Ureter (tissue), 1 donor: ENCODE data around the gene KRT13. TPM values are rescaled to one million over a fixed set of nuclear protein-coding genes. Genes with fewer than 3 reads are reported as not detected.

Source experiments
- DNase-seq: peaks from one replicate; pipeline ENCODE4 v3.0.0-alpha.2; 2020; ENCODE audit warnings: low spot score
- total RNA-seq: library from RNA; stranded (reverse); gene quantifications from one replicate; pipeline ENCODE4 v1.2.4, GENCODE V29; 2023
- donor health status: DM: yes; HTN: yes; CAD: no.

KRT13 gene
- total RNA-seq, 1 donor from 2014 or later = 2,358 TPM

- no peak for DNase-seq
Measured at GRCh38 chr17:41467561-41467960, 37.9 kb downstream of the KRT13 start.

GRCh38 chr17:41466988-41467387 lies 38.4 kb downstream of the KRT13 start, which contains the start of gene KRT32:
Gene KRT32 (minus strand): TSS chr17:41467386. CDS start chr17:41467325, 61 bp downstream.
- DNase-seq = no peak

GRCh38 chr17:41464682-41465081 lies 40.7 kb downstream of the KRT13 start:
- peak; percentile 60 for DNase-seq

GRCh38 chr17:41464173-41464572 lies 41.2 kb downstream of the KRT13 start:
- DNase-seq = no peak

GRCh38 chr17:41463746-41464145 lies 41.7 kb downstream of the KRT13 start:
- no peak for DNase-seq

- DNase-seq = no peak
Measured at GRCh38 chr17:41462705-41463104, 42.7 kb downstream of the KRT13 start.

DNA sequence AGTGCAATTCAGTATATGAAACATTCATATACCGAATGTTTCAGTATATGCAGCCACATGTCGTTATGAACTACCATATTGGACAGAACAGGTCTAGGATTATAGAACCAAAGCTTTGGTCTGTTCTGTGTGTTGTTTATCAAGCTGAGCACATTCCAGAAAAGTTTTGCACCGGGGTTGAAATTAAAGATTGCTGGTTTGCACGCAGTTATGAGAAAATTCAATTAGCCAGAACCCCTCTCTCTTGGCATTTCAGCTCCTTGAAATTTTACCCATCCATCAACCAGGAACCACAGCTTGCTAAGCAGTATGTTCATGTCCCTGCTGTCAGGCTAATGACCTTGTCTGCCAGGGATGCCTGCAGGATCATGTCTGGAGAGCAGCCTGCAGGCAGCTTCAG lies 47.7 kb downstream of the KRT13 start:
- no peak for DNase-seq

DNA sequence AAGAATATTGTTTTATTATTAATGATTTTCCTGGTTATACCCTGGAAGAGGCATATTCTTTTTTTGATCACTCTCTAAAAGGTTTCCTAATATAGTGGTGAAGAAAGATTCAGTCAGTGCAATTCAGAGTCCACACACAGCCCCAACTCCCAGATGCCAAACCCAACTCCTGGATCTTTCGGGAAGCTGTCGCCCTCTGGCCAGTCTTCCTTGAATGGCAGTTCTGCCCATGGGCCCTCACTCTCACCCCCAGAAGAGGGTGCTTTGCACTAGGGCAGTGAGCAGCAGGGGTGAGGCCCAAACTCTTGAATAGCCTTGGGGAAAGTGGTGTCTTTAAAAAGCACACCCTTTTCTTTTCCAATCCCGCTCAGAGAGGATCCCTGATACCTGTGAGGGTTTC lies 49.2 kb downstream of the KRT13 start:
- no peak for DNase-seq

DNA sequence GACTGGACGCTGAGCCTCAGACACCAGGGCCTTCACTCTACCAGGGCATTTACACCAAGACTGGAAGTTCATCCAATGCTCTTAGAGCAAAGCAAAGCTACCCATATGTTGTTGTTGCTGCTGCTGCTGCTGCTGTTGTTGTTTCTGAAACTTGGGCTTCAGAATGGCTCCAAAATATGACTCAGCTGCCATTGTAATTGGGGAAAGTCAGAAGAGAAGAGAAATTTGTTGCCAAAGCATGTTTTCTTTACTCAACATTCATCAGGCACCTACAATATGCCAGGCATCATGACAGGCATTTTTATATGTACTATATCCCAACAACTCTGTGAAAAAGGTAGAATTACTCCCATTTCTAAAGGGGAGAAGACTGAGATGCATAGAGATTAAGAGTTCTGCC lies 50.2 kb downstream of the KRT13 start:
- no peak for DNase-seq

DNA sequence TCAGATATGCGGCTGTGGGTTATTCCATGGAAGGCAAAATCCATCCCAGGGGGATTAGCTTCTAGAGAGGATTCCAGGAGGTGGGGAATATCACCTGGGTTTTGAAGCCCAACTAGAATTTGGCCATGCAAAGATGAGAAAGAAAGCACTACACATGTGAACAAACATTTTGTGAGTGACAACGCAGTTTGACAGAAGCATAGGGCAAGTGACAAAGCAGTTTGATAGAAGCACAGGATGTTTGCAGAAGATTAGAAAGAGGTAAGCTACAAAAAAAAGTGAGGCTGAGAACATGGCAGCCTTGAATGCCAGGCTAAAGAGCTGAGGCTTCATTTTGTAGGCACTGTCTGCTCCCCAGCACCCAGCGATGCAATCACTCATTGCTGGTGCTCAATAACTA lies 52.3 kb downstream of the KRT13 start:
- DNase-seq = no peak

DNA sequence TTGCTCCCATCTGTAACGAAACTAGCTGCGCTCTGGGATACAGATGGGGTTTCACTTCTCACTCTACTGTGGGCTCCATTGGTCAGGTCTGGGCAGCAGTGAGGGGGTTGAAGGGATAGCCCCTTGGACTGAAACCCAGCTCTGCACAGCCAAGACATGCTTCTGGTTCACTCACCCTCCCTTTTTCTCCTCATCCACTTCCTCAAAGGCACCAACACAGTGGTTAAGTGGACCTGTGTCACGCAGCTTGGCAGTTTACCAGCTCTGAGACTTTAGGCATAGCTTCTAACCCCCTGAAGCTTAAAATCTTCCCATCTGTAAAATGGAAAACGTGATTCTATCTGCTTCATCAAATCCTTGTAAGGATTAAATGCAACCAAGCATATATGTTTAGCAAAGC lies 53.1 kb downstream of the KRT13 start:
- no peak for DNase-seq

DNA sequence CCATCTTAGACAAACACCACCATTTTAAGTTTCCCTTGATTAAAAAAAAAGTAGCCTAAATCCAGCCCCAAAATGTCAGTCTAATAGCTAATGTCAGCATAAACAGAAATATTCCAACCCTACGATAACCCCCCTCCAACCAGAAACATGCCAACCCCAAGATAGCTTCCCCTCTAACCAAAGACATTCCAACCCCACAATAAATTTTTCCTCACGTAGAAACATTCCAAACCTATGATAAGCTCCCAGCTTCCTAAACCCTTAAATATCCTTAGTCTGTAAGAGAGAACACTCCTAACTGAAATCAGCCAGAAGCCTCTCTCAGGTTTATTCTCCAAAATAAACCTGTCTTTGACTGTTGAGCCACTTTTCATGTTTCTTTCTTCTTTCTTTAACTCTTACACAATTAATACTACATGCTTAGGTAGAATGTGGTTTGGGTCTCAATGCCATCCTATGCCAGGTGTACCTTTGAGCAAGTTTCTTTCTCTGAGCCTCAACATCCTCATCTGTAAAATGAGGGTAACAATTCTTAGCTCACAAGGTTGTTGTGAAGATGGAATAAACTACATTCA lies 54.2 kb downstream of the KRT13 start:
- DNase-seq = no peak

Other genes starting within 250 kb of the KRT13 start
- gene KRTAP9-6, start 240.2 kb downstream of the KRT13 start, total RNA-seq = not detected
- gene KRTAP9-7, start 229.9 kb downstream of the KRT13 start, total RNA-seq = not detected
- not detected for gene KRTAP29-1, start 202.8 kb downstream of the KRT13 start, total RNA-seq
- gene KRTAP16-1, start 196.3 kb downstream of the KRT13 start, total RNA-seq = not detected
- gene KRTAP17-1, start 189.9 kb downstream of the KRT13 start, total RNA-seq = not detected
- not detected for gene KRT33A, start 154.8 kb downstream of the KRT13 start, total RNA-seq
- not detected for gene KRT33B, start 135.8 kb downstream of the KRT13 start, total RNA-seq
- gene KRT34, start 123.3 kb downstream of the KRT13 start, total RNA-seq = not detected
- not detected for gene KRT31, start 108.0 kb downstream of the KRT13 start, total RNA-seq
- gene KRT37, start 81.0 kb downstream of the KRT13 start, total RNA-seq = not detected
- gene KRT38, start 64.6 kb downstream of the KRT13 start, total RNA-seq = not detected
- gene KRT32, start 38.2 kb downstream of the KRT13 start, total RNA-seq = not detected
- not detected for gene KRT35, start 24.5 kb downstream of the KRT13 start, total RNA-seq
- not detected for gene KRT36, start 15.7 kb downstream of the KRT13 start, total RNA-seq
- 147 TPM for gene KRT15, start 13.3 kb upstream of the KRT13 start, total RNA-seq
- gene KRT19, start 22.7 kb upstream of the KRT13 start, total RNA-seq = 2,124 TPM
- gene KRT9, start 66.4 kb upstream of the KRT13 start, total RNA-seq = not detected
- 0.52 TPM for gene KRT14, start 81.3 kb upstream of the KRT13 start, total RNA-seq
- 0.73 TPM for gene KRT16, start 107.2 kb upstream of the KRT13 start, total RNA-seq
- gene KRT17, start 119.0 kb upstream of the KRT13 start, total RNA-seq = 223 TPM
- 1,012 TPM for gene EIF1, start 183.3 kb upstream of the KRT13 start, total RNA-seq
- gene GAST, start 206.7 kb upstream of the KRT13 start, total RNA-seq = not detected
- gene HAP1, start 229.0 kb upstream of the KRT13 start, total RNA-seq = 0.47 TPM